NCI-H2107 treated with DMSO at 0.1 percent for 48 hours (cell line): ENCODE measurements around the gene MATR3.
A peak's percentile ranks its signal among the peaks of the same experiment; 100 is the strongest.
"Not testable (repeated sequence)": the region's sequence is repeated elsewhere in the genome, so short reads cannot be mapped to it uniquely, and the experiment has no call there.

Experiments
- DNase-seq: peaks from one replicate; lab custom pipeline; 2025; ENCODE audit not compliant: unreplicated experiment; lab: John Stamatoyannopoulos, UW

MATR3 gene, protein sequence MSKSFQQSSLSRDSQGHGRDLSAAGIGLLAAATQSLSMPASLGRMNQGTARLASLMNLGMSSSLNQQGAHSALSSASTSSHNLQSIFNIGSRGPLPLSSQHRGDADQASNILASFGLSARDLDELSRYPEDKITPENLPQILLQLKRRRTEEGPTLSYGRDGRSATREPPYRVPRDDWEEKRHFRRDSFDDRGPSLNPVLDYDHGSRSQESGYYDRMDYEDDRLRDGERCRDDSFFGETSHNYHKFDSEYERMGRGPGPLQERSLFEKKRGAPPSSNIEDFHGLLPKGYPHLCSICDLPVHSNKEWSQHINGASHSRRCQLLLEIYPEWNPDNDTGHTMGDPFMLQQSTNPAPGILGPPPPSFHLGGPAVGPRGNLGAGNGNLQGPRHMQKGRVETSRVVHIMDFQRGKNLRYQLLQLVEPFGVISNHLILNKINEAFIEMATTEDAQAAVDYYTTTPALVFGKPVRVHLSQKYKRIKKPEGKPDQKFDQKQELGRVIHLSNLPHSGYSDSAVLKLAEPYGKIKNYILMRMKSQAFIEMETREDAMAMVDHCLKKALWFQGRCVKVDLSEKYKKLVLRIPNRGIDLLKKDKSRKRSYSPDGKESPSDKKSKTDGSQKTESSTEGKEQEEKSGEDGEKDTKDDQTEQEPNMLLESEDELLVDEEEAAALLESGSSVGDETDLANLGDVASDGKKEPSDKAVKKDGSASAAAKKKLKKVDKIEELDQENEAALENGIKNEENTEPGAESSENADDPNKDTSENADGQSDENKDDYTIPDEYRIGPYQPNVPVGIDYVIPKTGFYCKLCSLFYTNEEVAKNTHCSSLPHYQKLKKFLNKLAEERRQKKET

DNA sequence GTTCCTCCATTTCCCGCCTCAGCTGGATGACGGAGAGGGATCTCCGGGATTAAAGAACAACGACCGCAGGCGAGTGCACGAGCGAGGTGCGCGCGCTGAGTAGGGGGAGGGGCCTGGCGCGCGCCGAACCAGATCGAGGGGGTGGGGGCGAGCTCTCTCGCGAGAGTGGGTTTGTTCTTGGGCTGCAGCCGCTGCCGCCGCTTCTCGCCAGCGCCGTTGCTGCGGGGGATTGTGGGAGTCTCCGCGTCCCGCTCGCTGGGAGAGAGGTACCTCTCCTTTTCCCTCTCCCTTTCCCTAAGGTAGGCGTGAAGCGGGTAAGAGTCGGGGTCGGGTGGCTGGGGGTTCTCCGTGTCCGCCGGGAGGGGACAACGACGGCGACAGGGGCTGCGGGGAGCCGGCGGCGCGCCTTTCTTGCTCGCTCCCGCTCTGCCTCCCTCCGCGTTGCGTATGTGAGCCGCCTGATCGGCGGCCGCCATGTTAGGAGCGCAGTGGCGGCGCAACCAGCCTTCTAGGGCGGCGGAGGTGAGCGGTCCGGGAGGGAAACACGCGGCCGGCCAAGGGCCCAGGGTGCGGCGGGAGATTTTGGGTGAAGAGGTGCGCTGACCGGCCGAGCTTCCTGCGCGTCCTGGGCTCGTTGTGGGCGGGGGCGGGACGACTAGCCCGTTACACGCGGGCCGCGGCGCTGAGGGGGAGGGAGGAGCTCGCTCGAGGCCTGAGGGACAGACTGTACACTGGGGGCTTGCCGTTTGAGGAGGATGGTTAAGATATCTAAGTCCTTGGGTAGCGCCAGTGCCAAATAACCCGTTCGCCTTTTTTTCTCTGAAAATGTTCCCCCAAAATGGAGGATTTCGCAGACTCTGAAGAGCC is at the start of gene MATR3:
Gene MATR3, plus strand, starts transcription at position 234 of the 867 bp plus-strand sequence. CDS start 13,676 bp downstream, outside the sequence.
- peak; percentile 60 for DNase-seq

DNA sequence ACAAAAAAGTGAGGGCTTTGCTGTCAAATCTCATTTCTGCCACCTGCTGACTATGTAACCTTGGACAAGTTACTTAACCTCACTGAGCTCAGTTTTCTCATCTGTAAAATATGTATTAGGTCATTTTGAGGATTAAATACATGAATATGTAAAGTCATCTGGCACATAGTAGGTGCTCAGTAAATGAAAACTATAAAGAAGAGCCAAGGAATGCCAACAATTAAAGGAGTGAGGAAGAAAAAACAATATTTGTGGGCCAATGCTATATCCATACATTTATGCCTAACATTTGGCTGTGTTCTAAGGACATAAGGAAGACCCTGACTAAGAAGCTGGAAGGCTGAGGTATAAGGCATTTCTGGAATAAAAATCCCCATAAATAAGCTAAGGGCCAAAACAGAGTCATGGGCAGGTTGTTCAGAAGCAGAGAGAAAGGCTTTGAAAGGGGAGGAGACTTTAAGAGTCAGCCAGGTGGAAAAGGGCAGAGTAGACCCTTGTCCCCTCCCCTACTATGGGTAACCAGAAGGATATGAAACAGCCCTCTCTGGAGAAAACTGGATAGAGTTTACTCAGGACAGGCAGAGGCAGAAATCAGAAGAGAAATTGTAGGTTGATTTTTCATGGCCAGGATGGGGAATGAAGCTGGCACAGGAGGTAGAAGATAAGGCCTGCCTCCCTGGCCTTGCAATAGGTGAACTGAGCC is 47.8 kb upstream of the MATR3 start:
- no peak for DNase-seq

DNA sequence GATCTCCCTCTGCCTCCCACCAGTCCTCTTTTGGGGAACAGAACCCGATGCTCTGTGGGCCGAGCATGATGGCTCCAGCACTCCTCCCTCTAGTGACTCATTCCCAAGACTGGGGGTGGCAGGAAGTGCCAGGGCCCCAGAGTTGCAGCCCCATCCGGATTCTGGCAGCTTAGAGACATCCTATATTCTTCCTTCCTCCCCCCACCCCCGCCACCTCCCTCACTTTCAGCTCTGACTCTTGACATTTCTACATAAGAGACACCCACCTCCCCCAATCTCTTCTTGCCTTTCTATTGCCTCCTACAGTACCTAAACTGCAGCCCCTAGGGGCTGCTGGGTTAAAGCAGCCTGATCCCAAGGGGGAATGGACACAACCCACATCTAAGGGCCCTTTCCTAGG is 47.1 kb upstream of the MATR3 start:
- DNase-seq, result no peak

DNA sequence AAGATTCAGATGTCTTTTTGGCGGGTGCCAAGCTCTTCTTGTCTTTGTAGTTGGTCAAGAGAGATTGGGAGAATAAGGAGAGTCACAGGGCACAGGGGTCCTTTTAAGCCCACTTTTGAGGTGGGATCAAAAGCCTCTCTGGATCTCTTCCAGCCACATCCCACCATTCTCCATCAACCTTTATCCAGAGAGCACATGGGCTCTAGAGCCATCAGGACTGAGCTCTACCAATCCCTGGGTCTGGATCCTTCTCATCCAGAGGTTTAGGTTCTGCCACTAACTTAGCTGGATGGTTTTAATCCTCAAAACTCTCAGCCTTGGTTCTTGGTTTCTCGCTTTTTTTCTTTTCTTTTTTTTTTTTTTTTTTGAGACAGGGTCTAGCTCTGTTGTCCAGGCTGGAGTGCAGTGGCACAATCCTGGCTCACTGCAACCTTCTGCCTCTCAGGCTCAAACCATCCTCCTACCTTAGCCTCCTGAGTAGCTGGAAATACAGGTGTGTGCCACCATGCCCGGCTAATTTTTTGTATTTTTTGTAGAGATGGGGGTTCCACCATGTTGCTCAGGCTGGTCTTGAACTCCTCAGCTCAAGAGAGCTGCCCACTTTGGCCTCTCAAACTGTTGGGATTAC is 44.6 kb upstream of the MATR3 start:
- DNase-seq, result no peak

DNA sequence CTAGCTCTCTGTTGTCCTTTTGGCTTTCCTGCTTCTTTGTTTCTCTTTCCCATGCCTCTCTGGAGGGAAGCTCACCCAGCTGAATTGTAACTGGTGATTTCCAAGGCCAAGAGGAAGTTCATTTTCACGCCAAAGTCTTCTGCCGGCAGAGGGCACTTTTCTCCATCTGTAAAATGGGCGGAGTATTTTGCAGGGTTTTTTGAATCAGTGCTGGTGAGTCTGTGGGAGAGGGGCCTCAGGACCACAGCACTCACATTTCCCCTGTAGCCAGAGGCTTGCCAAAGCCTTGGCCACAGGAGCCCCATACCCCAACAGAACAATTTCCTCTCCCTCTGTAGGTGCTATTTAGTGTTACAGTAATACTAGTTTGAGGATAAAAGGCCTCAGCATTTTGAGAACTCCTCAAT is 42.3 kb upstream of the MATR3 start:
- no peak for DNase-seq

DNA sequence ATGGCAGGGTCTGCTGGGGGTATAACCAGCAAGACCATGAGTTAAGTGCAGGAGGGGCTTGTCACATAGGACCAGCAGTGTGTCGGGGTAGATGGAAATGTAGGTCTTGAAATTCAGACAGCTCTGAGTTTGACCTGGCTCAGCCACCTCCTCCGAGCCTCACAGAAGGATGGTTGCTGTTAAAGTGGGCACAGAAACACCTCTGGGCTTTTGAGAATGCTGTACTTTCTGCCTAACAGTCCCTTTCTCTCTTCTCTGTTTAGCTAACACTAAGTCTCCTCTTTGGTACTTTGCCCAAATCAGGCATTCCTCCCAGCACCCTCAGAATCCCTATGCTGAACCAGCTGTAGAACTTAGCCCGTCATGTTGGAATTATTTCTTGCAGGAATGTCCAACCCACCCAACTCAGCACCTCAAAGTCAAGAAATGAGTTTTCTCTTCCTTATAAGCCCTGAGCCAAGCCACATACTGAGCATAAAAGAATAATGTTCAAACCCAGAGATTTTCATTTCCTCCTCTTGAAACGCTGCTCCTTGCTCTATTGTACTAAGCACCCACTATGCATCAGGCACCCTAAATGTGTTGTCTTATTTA is 41.7 kb upstream of the MATR3 start:
- no peak for DNase-seq

DNA sequence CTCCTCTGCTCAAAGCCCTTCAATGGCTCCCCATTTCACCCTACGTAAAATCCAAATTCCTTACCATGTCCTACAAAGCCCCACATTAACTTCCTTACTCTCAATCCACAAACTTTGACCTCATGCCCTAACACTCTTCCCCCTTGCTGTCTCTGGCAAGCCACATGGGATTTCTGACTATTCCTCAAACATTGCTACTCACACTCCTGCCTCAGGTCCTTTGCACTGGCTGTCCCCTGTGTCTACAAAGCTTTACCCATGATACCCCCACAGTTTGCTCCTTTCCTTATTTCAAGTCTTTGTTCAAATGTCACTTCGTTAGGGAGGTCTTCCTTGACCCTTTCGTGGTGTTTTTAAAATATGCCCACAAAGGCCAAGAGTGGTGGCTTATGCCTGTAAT is 40.4 kb upstream of the MATR3 start:
- no peak for DNase-seq

DNA sequence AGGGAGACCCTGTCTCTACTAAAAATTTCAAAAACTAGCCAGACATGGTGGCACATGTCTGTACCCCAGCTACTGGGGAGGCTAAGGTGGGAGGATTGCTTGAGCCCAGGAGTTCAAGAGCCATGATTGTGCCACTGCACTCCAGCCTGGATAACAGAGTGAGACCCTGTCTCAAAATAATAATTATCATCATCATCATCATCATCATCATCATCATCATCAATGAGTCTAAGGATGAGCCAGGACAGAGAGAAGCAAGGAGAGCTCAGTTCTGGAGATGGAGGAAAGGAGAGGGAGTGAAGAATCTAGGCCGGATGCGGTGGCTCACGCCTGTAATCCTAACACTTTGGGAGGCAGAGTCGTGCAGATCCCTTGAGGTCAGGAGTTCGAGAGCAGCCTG is 36.7 kb upstream of the MATR3 start:
- no peak for DNase-seq

DNA sequence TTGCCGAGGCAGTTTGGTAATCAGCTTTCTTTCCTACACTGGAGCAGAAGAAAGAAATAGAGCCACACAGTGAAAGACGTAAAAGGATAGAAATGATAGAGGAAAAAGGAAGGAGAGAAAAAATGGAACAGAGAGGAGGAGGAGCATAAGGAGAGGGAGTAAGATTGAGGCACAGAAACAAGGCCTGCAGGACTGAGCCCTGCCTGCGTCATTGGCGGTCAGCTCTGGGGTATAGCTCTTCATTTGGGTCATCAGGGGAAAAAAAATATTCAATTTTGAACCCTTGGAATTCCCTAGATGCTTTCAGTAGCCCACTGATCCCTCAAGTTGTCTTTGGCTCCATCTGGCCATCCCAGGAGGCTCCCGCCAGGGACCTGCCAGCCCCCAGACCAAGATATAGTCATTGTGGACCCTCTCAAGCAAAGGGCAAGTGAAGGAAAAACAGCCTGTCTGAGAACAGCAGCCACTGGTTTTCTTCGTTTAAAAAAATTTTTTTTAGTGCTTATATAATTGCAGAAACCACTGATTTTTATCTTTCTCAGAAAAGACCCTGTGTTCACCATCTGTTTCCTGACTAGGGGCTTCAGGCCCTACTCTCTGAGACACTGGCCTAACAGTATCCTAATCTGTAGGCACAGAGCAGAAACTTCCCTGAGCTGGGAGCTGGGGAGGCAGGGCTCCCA is 31.3 kb upstream of the MATR3 start:
- DNase-seq, result no peak

DNA sequence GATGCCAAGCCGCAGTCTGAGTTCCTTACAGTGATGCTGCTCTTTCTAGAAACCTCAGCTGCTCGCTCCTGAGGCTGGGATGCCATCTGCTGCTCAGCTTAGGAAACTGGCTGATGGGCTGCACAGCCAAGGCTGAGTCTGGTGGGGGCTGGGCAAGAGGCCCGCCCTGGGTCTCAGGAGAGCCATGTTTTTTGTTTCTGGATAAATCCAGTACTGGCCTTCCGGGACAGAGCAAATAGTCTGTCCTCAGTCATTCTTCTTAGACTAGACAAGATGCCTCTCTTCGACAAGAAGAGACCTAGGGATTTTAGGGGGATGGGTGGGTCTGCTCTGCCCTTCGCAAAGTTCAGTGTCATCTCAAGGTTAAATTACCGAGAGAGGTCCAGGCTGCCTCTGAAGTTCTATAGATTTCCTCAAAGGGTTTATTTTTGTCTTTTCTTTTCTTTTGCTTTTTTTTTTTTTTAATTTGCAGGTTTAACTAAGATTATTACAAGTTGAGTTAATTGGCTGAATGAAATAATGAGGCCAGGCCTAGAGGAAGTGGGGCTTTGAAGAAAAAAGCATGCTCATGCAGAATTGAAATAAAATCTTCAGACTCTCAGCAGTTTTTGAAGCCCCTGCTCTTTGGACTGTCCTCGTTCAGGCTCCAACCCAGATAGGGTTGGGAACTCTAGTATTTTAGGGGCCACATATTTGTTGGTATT is 30.6 kb upstream of the MATR3 start:
- peak; percentile 65 for DNase-seq

DNA sequence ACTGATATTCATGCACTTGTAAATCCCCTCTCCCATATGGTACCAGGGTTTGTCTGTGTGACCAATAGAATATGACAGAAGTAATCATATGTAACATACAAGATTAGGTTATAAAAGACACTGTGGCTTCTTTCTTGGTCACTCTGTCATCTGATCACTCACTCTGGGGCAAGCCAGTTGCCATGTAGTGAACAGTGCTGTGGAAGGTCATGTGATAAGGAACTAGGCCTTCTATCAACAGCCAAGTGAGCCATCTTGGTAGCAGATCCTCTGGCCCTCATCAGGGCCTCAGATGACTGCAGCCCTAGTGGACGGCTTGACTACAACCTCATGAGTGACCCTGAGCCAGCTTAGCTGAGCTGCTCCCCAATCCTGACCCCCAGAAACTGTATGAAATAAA is 30.0 kb upstream of the MATR3 start:
- no peak for DNase-seq

DNA sequence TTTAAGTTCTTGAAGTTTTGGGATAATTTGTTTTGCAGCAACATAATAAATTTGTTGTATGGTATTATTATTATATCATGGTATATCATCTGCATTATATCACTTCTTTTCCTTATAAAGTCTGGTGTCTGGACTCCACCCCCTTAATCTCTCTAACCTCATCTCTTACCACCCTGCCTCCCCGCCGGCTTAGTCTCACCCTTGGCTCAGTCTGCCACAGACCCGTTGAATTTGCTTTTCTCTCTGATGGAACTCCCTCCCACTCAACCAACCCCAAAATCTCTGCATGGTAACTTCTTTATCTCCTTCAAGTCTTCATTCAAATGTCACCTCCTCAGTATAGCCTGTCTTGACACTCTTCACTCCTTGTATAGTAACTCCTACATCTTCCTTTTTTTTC is 29.6 kb upstream of the MATR3 start:
- no peak for DNase-seq

DNA sequence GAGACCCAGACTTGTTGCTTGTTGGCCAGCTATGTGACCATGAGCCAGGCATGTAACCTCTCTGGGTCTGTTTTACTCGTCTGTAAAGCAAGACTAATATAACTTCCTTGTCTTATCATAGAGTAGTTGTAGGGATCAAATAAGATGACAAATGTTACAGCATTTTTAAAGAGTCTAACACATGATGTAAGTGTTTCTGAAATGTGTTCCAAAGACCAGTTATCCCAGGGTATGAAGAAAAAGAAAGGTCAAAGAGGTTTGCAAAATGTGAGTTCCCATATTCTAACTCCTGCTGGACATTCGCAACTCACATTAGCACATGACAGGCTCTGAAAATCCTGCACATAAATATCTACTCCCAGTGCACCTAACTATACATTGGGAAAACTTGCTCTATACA is 28.5 kb upstream of the MATR3 start:
- no peak for DNase-seq

DNA sequence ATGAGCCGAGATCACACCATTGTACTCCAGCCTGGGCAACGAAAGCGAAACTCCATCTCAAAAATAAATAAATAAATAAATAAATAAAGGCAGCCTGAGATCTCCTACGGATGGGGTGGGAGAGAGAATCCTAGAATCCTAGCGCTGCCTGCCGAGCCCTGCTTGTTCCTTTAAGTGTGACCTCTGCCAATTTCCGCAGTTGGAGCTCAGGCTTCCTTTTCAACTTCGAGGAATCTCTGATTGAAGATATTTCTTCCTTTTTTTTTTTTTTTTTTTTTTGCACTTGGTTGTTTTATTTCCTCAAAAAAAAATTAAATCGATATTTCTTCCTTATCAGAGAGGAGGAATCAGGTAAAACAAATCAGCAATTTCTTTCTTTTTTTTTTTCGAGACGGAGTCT is 27.3 kb upstream of the MATR3 start:
- DNase-seq, result no peak

DNA sequence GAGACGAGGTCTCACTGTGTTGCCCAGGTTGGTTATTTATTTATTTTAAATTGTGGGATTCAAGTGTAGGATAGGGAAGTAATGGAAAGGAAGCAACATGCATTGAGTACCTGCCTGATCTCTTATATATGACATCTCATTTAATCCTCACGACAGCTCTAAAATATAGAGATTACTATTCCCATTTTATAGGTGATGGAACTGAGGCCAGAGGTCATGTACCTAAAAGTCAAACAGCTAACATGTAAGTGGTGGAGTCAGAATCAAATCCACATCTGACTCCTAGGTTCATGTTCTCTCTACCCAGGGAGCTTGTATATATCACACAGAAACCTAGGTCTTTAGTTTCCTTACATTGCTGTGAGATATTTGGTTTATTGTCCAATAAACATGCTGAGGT is 26.1 kb upstream of the MATR3 start:
- DNase-seq, result no peak

DNA sequence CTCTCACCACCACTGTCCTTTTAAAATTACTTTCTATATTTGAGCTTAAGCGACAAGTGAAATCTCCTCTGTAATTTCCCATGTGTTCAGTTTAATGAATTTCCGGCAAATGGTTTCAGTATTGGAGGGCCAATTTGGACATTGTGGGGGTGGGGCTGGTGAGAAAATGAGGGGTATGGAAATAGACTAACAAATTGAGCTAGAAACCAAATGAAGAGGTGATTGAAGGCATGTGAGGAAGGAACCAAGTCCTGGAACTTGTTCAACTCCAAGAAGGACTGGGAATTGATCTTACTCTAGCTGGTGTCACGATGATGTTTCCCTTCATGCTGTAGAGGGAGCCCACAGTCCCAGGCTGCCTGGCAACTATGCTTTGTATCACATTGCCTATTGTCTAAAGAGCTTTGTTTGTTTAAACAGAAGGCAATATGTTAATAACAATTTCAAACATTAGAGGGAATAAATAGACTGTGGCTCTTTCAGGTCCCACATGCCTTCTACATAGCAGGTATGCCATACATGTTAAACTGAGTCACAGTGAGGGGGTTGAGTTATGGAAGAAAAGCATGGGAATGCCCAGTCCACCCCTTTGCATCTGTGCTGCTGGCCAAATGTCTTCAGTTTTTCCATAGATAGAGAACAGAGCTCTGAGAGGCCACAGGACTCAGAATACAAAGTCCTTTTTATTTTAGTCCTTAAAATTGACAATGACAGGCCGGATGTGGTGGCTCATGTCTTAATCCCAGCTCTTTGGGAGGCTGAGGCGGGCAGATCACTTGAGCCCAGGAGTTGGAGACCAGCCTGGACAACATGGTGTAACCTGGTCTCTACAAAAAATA is 25.0 kb upstream of the MATR3 start:
- peak; percentile 11 for DNase-seq

DNA sequence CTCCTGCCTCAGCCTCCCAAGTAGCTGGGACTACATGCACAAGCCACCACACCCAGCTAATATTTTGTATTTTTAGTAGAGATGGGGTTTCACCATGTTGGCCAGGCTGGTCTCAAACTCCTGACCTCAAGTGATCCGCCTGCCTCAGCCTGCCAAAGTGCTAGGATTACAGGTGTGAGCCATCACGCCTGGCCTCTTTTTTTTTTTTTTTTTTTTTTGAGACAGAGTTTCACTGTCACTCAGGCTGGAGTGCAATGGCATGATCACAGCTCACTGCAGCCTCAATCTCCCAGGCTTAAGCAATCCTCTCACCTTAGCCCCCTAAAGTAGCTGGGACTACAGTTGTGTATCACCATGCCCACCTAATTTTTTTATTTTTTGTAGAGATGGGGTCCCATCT is 22.8 kb upstream of the MATR3 start:
- DNase-seq, result not testable (repeated sequence)
